Chondrocyte (in vitro differentiated cells): ENCODE measurements around the gene PTPN5. TPM values are rescaled to one million over a fixed set of nuclear protein-coding genes. Genes with fewer than 3 reads are reported as not detected.
"Not testable (repeated sequence)": the region's sequence is repeated elsewhere in the genome, so short reads cannot be mapped to it uniquely, and the experiment has no call there.

ENCODE experiments used
- DNase-seq: peaks from one replicate; pipeline ENCODE4 v3.0.0; 2021; ENCODE audit warnings: mixed read lengths, low spot score
- H3K27ac Mint-ChIP-seq: one replicate; pipeline ENCODE4 v1.8.0; 2021; ENCODE audit warnings: mild to moderate bottlenecking, moderate library complexity, mixed read lengths; ENCODE audit not compliant: unreplicated experiment
- H3K27me3 Mint-ChIP-seq: 2 replicates; pipeline ENCODE4 v1.8.0; 2021; ENCODE audit warnings: low read depth, mixed read lengths
- H3K36me3 Mint-ChIP-seq: 2 replicates; pipeline ENCODE4 v1.8.0; 2021; ENCODE audit warnings: low read depth, mixed read lengths
- H3K4me1 Mint-ChIP-seq: 2 replicates; pipeline ENCODE4 v1.8.0; 2021; ENCODE audit warnings: low read depth, mild to moderate bottlenecking, mixed read lengths
- H3K4me3 Mint-ChIP-seq: one replicate; pipeline ENCODE4 v1.8.0; 2021; ENCODE audit warnings: mild to moderate bottlenecking, moderate library complexity, mixed read lengths; ENCODE audit not compliant: unreplicated experiment
- H3K9me3 Mint-ChIP-seq: 2 replicates; pipeline ENCODE4 v1.8.0; 2021; ENCODE audit warnings: low read depth, mixed read lengths
- CTCF ChIP-seq: fragments of 200-600 bp; sonication (generic); IDR thresholded peaks from 2 replicates; pipeline ENCODE4 v1.5.0; 2021; ENCODE audit warnings: antibody characterized with exemption, mild to moderate bottlenecking, moderate library complexity
- long read RNA-seq: library from polyadenylated mRNA; stranded (forward); transcript quantifications from one replicate; pipeline ENCODE4 v2.0.0, GENCODE V29; 2021
- total RNA-seq: library from RNA; stranded (reverse); gene quantifications from 3 replicates; pipeline ENCODE4 v1.2.1, GENCODE V29; 2021

Gene PTPN5
- not detected in 3 replicates for total RNA-seq
- long read RNA-seq: 0 reads

- Mint-ChIP-seq H3K4me1 (peaks cover 8% of the 10 kb centered on the region), H3K27ac (no peak within 1 kb of the TSS), H3K9me3 (no peaks in the 10 kb centered on the region), H3K4me3 (peak within 1 kb of the TSS; percentile 61), H3K36me3 (no peaks in the 10 kb centered on the region), H3K27me3 (peaks cover 71% of the 10 kb centered on the region)
- no peak for TF ChIP-seq CTCF
- no peak for DNase-seq
Measured at GRCh38 chr11:18791207-18791968, at the start of gene PTPN5. Gene PTPN5 (minus strand): TSS chr11:18791798. CDS start chr11:18771958, 19,840 bp downstream.

GRCh38 chr11:18836417-18836816, 44.8 kb upstream of the PTPN5 start:
- H3K4me3 Mint-ChIP-seq: no peak overlapping the region
- H3K9me3 Mint-ChIP-seq: peaks cover 29% of the 10 kb centered on the region
- peaks cover 2% of the 10 kb centered on the region for H3K36me3 Mint-ChIP-seq
- no peak overlapping the region for H3K27ac Mint-ChIP-seq
- no peak for DNase-seq
- H3K4me1 Mint-ChIP-seq: no peaks in the 10 kb centered on the region
- peaks cover 7% of the 10 kb centered on the region for H3K27me3 Mint-ChIP-seq
- no peak for TF ChIP-seq CTCF

- no peak for TF ChIP-seq CTCF
- Mint-ChIP-seq H3K9me3 (peaks cover 16% of the 10 kb centered on the region), H3K4me3 (no peak overlapping the region), H3K36me3 (no peaks in the 10 kb centered on the region), H3K4me1 (no peaks in the 10 kb centered on the region), H3K27ac (no peak overlapping the region), H3K27me3 (peaks cover 14% of the 10 kb centered on the region)
- DNase-seq: no peak
Measured at GRCh38 chr11:18834754-18835466, 43.3 kb upstream of the PTPN5 start.

GRCh38 chr11:18820160-18820559, 28.6 kb upstream of the PTPN5 start:
- H3K27ac Mint-ChIP-seq, H3K4me3 Mint-ChIP-seq, H3K9me3 Mint-ChIP-seq, H3K36me3 Mint-ChIP-seq, DNase-seq, H3K4me1 Mint-ChIP-seq: not testable (repeated sequence)
- peaks cover 14% of the 10 kb centered on the region for H3K27me3 Mint-ChIP-seq

- Mint-ChIP-seq H3K4me3 (no peak overlapping the region), H3K36me3 (no peaks in the 10 kb centered on the region), H3K4me1 (peaks cover 4% of the 10 kb centered on the region), H3K27me3 (peaks cover 59% of the 10 kb centered on the region), H3K27ac (no peak overlapping the region), H3K9me3 (no peaks in the 10 kb centered on the region)
- no peak for TF ChIP-seq CTCF
- no peak for DNase-seq
Measured at GRCh38 chr11:18804199-18804999, 12.8 kb upstream of the PTPN5 start.
